HK-2 (cell line): Measurements from ENCODE around the gene OTOF.

Source experiments
- DNase-seq: peaks from one replicate; pipeline ENCODE4 v3.0.0-alpha.2; 2018; ENCODE audit not compliant: unreplicated experiment

OTOF gene

GRCh38 chr2:26465981-26466471, 11.9 kb downstream of the OTOF start:
- DNase-seq, result no peak

GRCh38 chr2:26465266-26465925, 12.5 kb downstream of the OTOF start:
- no peak for DNase-seq

GRCh38 chr2:26464390-26465265, 13.3 kb downstream of the OTOF start:
- no peak for DNase-seq

DNA sequence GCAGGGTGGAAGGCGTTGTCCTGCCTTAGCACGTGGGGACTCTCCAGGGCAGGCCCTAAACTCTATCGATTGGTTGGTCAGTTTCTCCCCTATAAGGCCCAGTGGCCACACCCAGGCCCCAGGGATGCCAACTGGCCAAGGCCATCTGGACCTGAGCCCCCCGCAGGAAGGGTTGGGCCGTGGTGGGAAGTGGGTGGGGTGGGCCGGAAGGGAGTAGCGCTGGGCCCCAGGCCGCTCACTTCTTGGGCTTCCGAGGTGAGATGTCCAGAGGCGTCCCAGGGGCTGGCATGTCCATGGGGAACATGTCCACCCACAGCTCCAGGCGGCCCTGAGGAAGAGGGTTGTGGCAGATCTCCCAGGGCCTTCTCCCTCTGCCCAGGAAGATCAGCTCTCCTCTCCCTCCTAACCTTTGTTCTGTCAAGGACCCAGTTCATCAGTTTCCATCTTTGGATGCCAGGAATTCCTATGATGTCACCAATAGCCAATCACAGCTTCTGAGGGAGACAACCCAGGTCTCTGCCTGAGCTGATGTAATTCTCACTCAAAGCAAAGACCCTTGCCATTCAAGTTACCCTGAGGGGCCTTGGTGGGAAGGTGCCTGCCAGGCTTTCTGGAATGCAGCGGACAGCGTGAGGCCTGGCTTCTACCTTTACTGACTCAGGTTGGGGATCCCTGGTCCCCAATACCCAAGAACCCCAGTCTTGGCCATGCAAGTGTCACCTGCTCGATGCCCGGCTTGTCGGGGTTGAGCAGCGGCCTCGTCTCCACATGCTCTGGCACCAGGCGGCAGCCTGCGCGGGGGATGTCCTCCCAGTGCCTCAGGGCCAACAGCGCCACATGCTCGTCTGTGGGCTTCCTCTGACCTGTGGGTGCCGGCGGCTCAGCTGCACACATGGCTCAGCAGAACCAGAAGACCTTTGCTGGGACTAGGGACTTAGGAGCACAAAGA, 14.4 kb downstream of the OTOF start:
- DNase-seq, result no peak

DNA sequence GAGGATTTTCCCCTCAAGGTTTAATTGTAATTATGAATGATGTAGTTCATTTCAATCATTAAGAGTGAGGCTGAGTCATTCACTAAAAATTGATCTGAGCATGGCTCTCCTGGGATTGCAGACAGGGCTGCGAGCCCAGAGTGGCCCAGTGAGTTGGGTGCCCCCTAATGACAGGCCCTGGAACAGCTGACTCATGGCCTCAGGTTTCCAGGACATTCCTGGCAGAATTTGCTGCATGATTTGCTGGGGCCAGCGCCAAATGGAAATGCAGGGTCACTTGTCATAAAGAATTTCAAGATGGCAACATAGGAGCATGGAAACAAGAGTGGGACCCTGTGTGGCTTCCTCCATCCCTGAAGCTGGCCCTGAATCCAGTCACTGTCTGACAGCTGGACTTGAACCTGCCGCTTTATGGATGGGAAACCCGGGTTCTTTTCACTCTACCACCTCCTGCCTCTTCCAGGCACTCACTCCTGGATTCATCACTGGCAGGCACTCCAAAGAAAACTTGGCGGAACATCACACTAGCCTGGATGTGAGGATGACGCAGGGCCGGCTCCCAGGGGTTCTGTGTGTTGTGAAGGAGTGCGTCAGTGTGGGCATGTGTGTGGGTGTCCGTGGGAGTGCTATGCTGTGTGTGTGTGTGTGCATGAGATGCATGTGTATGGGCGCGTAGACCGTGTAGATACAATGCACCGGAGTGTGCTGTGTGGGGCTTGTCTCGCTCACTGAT, 15.2 kb downstream of the OTOF start:
- DNase-seq, result peak; percentile 74

- DNase-seq, result no peak
Observed at GRCh38 chr2:26462100-26462499, 15.8 kb downstream of the OTOF start.

- no peak for DNase-seq
Observed at GRCh38 chr2:26461601-26462023, 16.3 kb downstream of the OTOF start.

DNA sequence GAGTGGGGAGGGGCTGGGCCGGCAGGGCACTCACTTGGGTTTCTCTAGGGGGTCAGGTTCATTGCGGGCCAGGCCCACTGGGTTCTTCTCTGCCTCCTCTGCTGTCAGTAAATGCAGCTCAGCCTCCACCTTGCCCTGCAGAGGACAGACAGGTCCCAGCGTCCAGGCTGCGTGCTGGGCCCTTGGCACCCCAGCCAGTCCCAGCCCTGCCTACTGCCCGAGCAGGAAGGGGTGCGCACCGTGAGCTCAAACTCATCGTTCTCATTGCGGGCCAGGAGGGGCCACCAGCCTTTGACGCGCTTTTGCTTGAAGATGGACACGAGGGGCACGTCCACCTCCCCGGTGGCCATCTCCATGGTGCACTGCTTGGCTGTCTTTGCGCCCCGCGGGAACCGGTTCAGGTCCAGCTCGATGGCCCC, 17.3 kb downstream of the OTOF start:
- no peak for DNase-seq

DNA sequence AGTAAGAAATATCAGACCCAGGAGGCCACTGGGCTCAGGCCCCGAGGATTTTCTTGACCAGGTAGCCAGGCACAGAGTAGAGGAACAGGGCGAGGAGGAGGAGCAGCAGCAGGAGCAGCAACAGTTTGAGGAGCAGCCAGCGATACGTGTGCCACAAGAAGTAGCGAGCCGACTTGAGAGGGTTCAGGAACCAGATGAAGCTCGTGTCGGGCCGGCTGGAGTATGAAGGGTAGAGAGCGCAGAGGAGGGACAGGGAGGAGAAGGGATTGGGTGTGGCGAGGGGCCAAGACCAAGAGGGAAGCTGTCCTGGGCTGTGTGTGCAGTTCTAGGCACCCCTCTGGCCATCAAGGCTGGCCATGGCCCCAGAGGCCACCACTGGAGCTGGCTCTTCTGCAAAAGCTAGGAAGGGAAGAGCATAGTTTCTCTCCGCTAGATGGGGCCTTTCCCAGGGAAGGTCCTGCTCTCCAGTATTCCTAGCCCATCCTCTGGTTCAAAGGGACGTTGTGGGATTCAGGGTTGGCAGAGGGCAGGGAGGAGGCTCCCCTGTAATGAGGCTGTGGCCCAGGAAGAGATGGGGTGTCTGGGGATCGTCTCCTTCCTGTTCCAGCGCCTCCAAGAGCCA, 17.8 kb downstream of the OTOF start:
- DNase-seq, result no peak

DNA sequence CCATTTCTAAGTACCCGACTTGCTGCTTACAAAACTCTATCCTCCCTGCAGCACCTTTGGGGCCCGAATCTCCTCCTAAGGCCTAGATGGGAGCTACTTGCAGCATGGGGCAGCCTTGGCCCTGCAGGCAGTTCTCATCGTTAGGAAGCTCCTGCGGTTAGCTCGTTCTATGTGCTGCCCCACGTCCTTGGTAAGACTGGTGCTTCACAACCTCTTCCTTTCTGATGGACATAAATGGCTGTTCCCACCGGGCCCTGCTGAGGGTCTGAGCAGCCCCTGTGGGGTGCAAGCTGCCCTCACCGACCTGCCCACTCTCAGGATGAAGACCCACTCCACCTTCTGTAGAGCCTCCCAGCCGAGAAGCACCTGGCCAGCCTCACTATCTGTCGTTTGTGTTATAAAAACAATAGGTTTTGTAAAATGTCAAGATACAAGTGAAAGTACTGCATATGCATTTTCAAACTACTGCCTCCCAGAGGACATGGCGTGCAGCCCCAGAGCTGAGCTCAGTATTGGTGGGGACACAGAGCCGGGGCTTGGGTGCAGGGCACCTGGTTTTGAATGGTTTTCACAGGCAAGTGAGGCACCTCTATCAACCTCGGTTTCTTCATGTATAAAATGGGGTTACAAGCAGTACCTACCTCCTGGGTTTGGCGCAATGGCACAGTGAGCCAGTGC, 19.4 kb downstream of the OTOF start:
- no peak for DNase-seq

DNA sequence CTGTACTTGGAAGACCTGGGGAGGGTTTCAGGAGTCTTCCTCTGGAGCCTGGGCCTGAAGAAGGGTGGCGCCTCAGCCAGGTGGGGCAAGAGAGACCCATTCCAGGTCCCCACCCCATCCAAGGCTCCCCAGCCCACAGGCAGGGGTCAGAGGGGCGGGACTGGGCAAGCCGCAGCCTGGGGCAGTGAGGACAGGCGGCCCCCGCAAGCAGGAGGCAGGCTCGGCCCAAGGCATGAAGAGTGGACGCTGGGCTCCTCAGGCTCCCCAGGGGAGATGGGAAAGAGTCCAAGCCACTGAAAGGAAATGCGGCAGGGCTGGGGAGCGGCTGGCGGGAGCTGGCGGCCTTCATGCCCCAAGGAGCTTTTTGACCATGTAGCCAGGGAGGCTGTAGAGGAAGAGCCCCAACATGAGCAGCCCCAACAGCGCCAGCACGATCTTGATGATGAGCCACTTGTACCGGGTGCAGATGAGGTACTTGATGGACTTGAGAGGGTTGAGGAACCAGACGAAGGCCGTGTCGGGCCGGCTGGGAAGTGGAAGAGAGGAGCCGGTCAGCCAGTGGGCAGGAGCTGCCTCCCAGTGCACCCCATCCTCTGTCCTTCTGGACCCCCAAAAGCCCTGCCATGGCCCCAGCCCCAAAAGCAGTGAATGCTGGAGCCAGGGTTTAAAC, 20.1 kb downstream of the OTOF start:
- no peak for DNase-seq

DNA sequence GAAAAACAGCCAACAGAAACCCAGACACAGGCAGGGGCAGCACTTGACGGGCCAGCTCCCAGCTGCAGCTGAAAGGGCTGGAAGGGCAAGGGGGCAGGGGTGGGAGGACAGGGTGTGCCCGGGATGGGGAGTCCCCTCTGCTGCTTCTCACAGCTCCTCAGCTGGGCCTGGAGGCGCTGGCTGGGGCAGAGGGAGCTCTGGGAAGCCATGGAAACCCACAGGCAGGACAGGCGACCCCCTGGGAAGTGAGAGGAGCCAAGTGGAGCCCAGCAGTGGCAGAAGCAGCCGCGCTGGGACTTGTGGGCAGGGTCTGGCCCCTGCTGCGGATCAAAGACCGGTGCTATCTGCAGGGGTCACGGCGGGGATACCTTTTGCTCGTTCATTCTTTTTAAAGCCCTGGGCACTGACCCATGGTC, 20.7 kb downstream of the OTOF start:
- DNase-seq, result no peak

- no peak for DNase-seq
Observed at GRCh38 chr2:26456440-26457250, 21.3 kb downstream of the OTOF start.

DNA sequence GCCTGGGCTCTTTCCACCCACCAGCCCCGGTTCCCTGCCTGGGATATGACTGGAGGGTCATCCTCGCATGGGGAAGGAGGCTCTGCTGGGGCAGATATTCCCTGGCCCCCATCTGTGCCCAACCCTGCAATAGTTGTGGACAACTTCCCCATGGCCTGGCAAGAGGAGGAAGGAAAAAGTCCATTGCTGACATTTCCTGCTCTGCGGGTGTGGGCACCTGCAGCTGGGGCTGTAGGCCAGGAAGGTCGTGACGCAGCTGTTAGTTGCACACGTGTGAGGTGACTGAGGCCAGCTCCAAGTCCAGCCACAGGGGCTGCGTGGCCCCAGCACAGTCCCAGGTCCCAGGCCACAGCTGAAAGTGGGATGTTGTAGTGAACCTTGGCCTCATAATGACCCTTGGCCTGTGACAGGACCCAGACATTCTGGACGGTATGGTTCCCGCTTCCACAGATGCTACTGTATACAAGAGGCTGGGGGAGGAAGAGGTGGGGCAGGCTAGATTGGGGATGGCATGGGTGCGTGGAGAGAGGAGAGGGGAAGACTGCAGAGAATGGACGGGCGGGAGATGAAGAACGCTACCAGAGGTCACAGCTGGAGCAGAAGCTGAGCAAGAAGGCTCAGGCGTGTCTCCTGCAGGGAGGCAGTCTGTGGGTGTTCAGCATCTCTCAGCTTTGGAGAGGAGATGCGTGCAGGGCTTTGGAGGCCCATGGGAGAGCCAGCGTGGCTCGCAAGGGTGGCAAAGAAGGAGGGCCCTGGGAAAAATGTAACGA, 22.1 kb downstream of the OTOF start:
- no peak for DNase-seq

GRCh38 chr2:26455037-26455669, 22.8 kb downstream of the OTOF start:
- no peak for DNase-seq

GRCh38 chr2:26454561-26455001, 23.3 kb downstream of the OTOF start:
- DNase-seq, result no peak
